Measurements from ENCODE around the gene RNF133. TPM values are rescaled to one million over a fixed set of nuclear protein-coding genes. Genes with fewer than 3 reads are reported as not detected.

Gene RNF133
- total RNA-seq, 1 experiment from 2014 or later = 0.20 TPM

- no TSS peak for BruUV-seq (replicated peaks)
- ChIA-PET CTCF (no interaction called here), POLR2A (no interaction called here), RAD21 (ENCODE audit: low non-redundant PET in 1 of 2, low total read pairs in 2 of 2, uncharacterized antibody in 2 of 2, unreplicated experiment in 2 of 2) (no interaction called here)
- DNase-seq (ENCODE audit: low read depth, low spot score) (no peak), ATAC-seq (no peak)
- Histone ChIP-seq H4K20me1 (ENCODE audit: insufficient read depth) (no peaks in the 10 kb centered on the region), H3K79me2 (ENCODE audit: insufficient read depth, low read length) (no peaks in the 10 kb centered on the region), H3K9me2 (ENCODE audit: insufficient read depth) (no peaks in the 10 kb centered on the region), H3K27me3 (ENCODE audit: insufficient read depth, low read length) (no peaks in the 10 kb centered on the region), H2AFZ (ENCODE audit: low read depth, low read length, poor library complexity, severe bottlenecking) (no peak overlapping the region), H3K4me1 (ENCODE audit: control insufficient read depth in 1 of 2, insufficient read depth in 2 of 2, low read length in 2 of 2) (no peaks in the 10 kb centered on the region), H3K27ac (ENCODE audit: low read depth, low read length) (no peak overlapping the region), H3K4me2 (ENCODE audit: low read length) (no peak overlapping the region), H3K9me3 (ENCODE audit: control insufficient read depth in 1 of 2, insufficient read depth in 1 of 2, low read depth in 1 of 2, low read length in 2 of 2) (no peaks in the 10 kb centered on the region), H3K4me3 (replicated peaks in 1 of 2; ENCODE audit: low read depth in 1 of 2, low read length in 2 of 2) (no peak overlapping the region), H3K9ac (ENCODE audit: low read length) (no peak overlapping the region), H3K36me3 (ENCODE audit: control insufficient read depth in 1 of 2, insufficient read depth in 2 of 2, low read length in 2 of 2) (no peaks in the 10 kb centered on the region)
- intact Hi-C loops (cut with micrococcal nuclease) = no loop called here
- TF ChIP-seq CBX3 (IDR thresholded peaks at IDR 0.05; ENCODE audit: low read depth) (no peak), SIN3A (IDR thresholded peaks at IDR 0.05; ENCODE audit: low read depth) (no peak), JUND (IDR thresholded peaks at IDR 0.05) (no peak), FOSL1 (IDR thresholded peaks at IDR 0.05; ENCODE audit: low read depth) (no peak), ZNF274 (IDR thresholded peaks at IDR 0.05; ENCODE audit: low read depth, low read length) (no peak), POLR2A (IDR thresholded peaks at IDR 0.05; ENCODE audit: borderline replicate concordance, extremely low read depth, insufficient read depth, insufficient read length) (no peak), CEBPB (IDR thresholded peaks at IDR 0.05; ENCODE audit: low read depth) (no peak), TCF7L2 (IDR thresholded peaks at IDR 0.05; ENCODE audit: borderline replicate concordance, extremely low read depth, insufficient read depth, insufficient read length) (no peak), ZBTB33 (IDR thresholded peaks at IDR 0.05; ENCODE audit: extremely low read depth, insufficient replicate concordance, low read length) (no peak), MAX (IDR thresholded peaks at IDR 0.05) (no peak), SRF (IDR thresholded peaks at IDR 0.05; ENCODE audit: low read depth) (no peak), EZH2phosphoT487 (IDR thresholded peaks at IDR 0.05; ENCODE audit: borderline replicate concordance) (no peak), REST (IDR thresholded peaks at IDR 0.05; ENCODE audit: low read depth) (no peak), SP1 (IDR thresholded peaks at IDR 0.05; ENCODE audit: low read depth) (no peak), ZFX (IDR thresholded peaks at IDR 0.05) (no peak), EZH2 (IDR thresholded peaks at IDR 0.05) (no peak), ATF3 (IDR thresholded peaks at IDR 0.05) (no peak), YY1 (IDR thresholded peaks at IDR 0.05; ENCODE audit: extremely low read depth, insufficient replicate concordance, low read depth, low read length) (no peak), POLR2AphosphoS5 (IDR thresholded peaks at IDR 0.05; ENCODE audit: low read depth, low read length) (no peak), RAD21 (IDR thresholded peaks at IDR 0.05; ENCODE audit: low read depth) (no peak)
Observed at GRCh38 chr7:122726881-122727280, 28.0 kb upstream of the RNF133 start.

Measured in HCT116 (cell line).